ENCODE data around the gene CDC42BPG.

Gene CDC42BPG

DNA sequence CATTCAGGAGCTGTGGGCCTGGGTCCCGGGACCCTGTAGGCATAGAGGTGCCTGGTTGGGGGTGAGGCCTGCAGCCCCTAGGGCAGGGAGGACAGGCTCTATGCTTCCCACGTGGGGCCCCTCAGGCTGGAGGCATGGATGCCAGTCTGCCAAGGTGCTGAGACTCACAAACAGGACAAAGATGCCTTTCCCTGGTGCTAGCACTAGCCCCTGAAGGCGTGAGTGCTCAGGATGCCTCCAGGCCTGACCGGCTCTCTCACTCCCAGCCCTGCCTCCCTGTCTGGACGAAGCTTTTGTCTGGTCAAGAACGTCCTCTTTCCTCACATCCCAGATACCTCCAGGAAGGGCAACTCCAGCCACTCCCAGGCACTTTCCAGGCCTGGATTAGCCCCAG is 2.1 kb downstream of the CDC42BPG start:
- Histone ChIP-seq H3F3A (ENCODE audit: low read depth) (no peaks in the 10 kb centered on the region), H3K36me3 (ENCODE audit: insufficient read depth, low read length) (no peaks in the 10 kb centered on the region), H3K4me3 (ENCODE audit: low read length, poor library complexity, severe bottlenecking) (no peak overlapping the region), H3K9me2 (replicated peaks; ENCODE audit: low read depth, low read length) (no peaks in the 10 kb centered on the region), H3K79me2 (ENCODE audit: insufficient read depth, low read length) (no peaks in the 10 kb centered on the region), H3K9ac (ENCODE audit: low read depth, low read length, poor library complexity, severe bottlenecking) (no peak overlapping the region), H3K27me3 (ENCODE audit: insufficient read depth, low read length, poor library complexity, severe bottlenecking) (no peaks in the 10 kb centered on the region), H3K4me2 (ENCODE audit: low read depth, low read length, poor library complexity, severe bottlenecking) (no peak overlapping the region), H4K20me1 (ENCODE audit: insufficient read depth, low read length, poor library complexity, severe bottlenecking) (no peaks in the 10 kb centered on the region), H2AFZ (ENCODE audit: low read length) (no peak overlapping the region), H3K9me3 (ENCODE audit: insufficient read depth, low read depth, low read length) (no peaks in the 10 kb centered on the region), H3K4me1 (ENCODE audit: insufficient read depth, low read length, poor library complexity, severe bottlenecking) (no peaks in the 10 kb centered on the region)
- TF ChIP-seq, protein P1, sequence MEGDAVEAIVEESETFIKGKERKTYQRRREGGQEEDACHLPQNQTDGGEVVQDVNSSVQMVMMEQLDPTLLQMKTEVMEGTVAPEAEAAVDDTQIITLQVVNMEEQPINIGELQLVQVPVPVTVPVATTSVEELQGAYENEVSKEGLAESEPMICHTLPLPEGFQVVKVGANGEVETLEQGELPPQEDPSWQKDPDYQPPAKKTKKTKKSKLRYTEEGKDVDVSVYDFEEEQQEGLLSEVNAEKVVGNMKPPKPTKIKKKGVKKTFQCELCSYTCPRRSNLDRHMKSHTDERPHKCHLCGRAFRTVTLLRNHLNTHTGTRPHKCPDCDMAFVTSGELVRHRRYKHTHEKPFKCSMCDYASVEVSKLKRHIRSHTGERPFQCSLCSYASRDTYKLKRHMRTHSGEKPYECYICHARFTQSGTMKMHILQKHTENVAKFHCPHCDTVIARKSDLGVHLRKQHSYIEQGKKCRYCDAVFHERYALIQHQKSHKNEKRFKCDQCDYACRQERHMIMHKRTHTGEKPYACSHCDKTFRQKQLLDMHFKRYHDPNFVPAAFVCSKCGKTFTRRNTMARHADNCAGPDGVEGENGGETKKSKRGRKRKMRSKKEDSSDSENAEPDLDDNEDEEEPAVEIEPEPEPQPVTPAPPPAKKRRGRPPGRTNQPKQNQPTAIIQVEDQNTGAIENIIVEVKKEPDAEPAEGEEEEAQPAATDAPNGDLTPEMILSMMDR (conservative IDR thresholded peaks at IDR 0.05; ENCODE audit: low read length) = no peak

DNA sequence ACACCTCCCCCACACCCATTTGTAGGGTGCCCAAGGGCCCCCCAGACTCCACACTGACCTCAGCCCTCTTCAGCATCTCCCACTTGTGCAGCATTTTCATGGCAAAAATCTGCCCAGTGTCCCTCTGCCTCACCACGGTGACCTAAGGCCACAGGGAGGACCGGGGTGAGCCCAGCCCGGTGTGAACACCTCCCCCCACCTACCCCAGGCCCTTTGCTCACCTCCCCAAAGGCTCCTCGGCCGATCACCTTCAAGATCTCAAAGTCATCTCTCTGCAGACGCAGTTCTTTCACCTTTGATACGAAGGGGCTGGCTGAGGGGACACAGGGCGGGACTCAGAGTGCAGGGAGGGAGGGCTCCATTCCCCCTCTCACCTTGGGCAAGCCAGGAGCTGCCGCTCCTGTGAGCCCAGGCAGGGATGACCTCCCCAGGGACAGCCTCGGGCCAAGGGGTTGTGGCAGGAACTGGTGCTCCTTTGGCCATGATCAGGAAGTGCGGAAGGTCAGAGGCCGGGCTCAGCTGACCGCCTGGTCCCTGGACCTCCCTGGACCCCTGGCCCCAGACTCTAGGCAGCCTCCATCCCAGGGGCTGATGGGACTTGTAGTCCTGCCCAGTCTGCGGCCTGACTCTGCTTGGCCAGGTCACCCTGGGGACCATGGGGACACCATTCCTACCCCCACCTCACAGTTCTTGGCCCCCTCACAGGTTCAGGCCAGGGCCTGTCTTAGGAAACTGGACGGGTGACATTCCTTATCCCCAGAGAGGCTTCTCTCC is 2.7 kb downstream of the CDC42BPG start:
- Histone ChIP-seq H3K4me1 (ENCODE audit: insufficient read depth, low read length, poor library complexity, severe bottlenecking) (peaks cover 5% of the 10 kb centered on the region), H3K27me3 (ENCODE audit: insufficient read depth, low read length, poor library complexity, severe bottlenecking) (no peaks in the 10 kb centered on the region), H3F3A (ENCODE audit: low read depth) (no peaks in the 10 kb centered on the region), H3K9me3 (ENCODE audit: insufficient read depth, low read depth, low read length) (no peaks in the 10 kb centered on the region), H3K4me3 (ENCODE audit: low read length, poor library complexity, severe bottlenecking) (no peak overlapping the region), H4K20me1 (ENCODE audit: insufficient read depth, low read length, poor library complexity, severe bottlenecking) (no peaks in the 10 kb centered on the region), H3K36me3 (ENCODE audit: insufficient read depth, low read length) (no peaks in the 10 kb centered on the region), H3K4me2 (ENCODE audit: low read depth, low read length, poor library complexity, severe bottlenecking) (no peak overlapping the region), H3K79me2 (ENCODE audit: insufficient read depth, low read length) (no peaks in the 10 kb centered on the region), H3K9me2 (replicated peaks; ENCODE audit: low read depth, low read length) (no peaks in the 10 kb centered on the region), H2AFZ (ENCODE audit: low read length) (no peak overlapping the region), H3K9ac (ENCODE audit: low read depth, low read length, poor library complexity, severe bottlenecking) (no peak overlapping the region)
- TF ChIP-seq, protein P1 (conservative IDR thresholded peaks at IDR 0.05; ENCODE audit: low read length) = no peak
- TF ChIP-seq EZH2phosphoT487 (IDR thresholded peaks at IDR 0.05; ENCODE audit: borderline replicate concordance) = no peak

DNA sequence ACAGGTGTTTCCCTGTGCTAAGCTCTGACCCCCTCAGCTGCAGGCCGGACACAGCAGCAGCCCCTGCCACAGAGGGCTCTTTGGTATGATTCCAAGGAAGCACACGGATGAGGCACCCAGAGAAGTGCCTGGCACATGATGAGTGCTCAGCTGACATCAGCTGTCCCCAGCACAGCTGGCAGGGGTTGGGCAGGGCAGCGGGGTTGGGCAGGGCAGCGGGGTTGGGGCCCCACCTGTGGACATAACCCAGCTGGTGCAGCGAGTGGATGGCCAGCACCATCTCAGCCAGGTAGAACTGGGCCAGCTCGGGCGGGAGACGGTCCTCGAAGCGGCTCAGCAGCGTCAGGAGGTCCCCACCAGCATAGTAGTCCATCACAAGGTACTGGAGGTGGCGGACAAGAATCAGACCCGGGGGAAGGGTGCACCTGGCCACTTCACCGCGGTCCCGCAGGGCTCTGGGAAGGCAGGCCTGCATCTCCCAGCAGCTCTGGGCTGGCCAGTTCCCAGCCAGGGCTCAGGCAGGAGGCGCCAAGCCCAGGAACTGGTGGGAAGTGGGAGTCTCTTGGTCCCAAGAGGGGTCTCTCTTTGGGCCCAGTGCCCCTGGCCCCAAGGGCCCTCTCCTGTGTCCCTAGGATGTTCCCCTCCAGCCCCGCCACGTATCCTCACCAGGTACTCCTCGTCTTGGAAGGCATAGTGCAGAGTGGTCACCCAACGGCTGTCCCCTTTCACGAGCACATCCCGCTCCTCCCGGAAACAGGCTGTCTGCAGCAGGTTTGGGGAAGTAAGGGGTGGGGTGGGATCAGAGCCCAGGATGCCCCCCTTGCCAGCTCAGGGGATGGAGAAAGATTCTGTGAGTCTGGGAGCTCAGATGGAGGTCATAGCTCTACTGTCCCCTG is 4.3 kb downstream of the CDC42BPG start:
- H4K20me1 ChIP-seq (ENCODE audit: insufficient read depth, low read length, poor library complexity, severe bottlenecking) = no peaks in the 10 kb centered on the region
- TF ChIP-seq, protein P1 (conservative IDR thresholded peaks at IDR 0.05; ENCODE audit: low read length) = no peak
- no peak for TF ChIP-seq EZH2phosphoT487 (IDR thresholded peaks at IDR 0.05; ENCODE audit: borderline replicate concordance)
- H3K9me2 ChIP-seq (replicated peaks; ENCODE audit: low read depth, low read length) = no peaks in the 10 kb centered on the region
- H3K4me2 ChIP-seq (ENCODE audit: low read depth, low read length, poor library complexity, severe bottlenecking) = no peak overlapping the region
- H3F3A ChIP-seq (ENCODE audit: low read depth) = no peaks in the 10 kb centered on the region
- no peak overlapping the region for H3K4me3 ChIP-seq (ENCODE audit: low read length, poor library complexity, severe bottlenecking)
- no peaks in the 10 kb centered on the region for H3K9me3 ChIP-seq (ENCODE audit: insufficient read depth, low read depth, low read length)
- peaks cover 6% of the 10 kb centered on the region for H3K4me1 ChIP-seq (ENCODE audit: insufficient read depth, low read length, poor library complexity, severe bottlenecking)
- H2AFZ ChIP-seq (ENCODE audit: low read length) = no peak overlapping the region
- H3K36me3 ChIP-seq (ENCODE audit: insufficient read depth, low read length) = no peaks in the 10 kb centered on the region
- H3K79me2 ChIP-seq (ENCODE audit: insufficient read depth, low read length) = no peaks in the 10 kb centered on the region
- no peak overlapping the region for H3K9ac ChIP-seq (ENCODE audit: low read depth, low read length, poor library complexity, severe bottlenecking)
- no peaks in the 10 kb centered on the region for H3K27me3 ChIP-seq (ENCODE audit: insufficient read depth, low read length, poor library complexity, severe bottlenecking)
